AG04449 (cell line): ENCODE results near the gene MFAP1.
A peak's percentile ranks its signal among the peaks of the same experiment; 100 is the strongest.

Source experiments
- CTCF ChIA-PET: fragments of 350-600 bp; formaldehyde crosslinking; extraction: SDS; loops from one replicate; lab custom pipeline; 2021; ENCODE audit warnings: antibody characterized with exemption; lab: Yijun Ruan, JAX
- POLR2A ChIA-PET: fragments of 400-600, 350-600 bp; formaldehyde crosslinking; extraction: SDS; loops from one replicate; lab custom pipeline; 2020; ENCODE audit warnings: antibody characterized with exemption, inconsistent platforms; lab: Yijun Ruan, JAX
- DNase-seq: peaks from one replicate; pipeline ENCODE4 v3.0.0-alpha.2; 2010; ENCODE audit warnings: low read depth, low spot score
- H3K4me3 ChIP-seq: 2 replicates; pipeline ENCODE4 v1.5.1; 2011; ENCODE audit warnings: low read depth, mild to moderate bottlenecking, control low read depth, low read length
- CTCF ChIP-seq: IDR thresholded peaks from one replicate; pipeline ENCODE4 v1.5.1; 2011; ENCODE audit warnings: mild to moderate bottlenecking, moderate library complexity, low read length, control low read depth, inconsistent platforms; ENCODE audit not compliant: insufficient read depth; ENCODE audit errors: missing control alignments

The MFAP1 gene

GRCh38 chr15:43792761-43793476 is 31.6 kb downstream of the MFAP1 start:
- peak overlapping the region; percentile 100 for H3K4me3 ChIP-seq
- DNase-seq = no peak
- TF ChIP-seq CTCF = peak; percentile 18
- ChIA-PET CTCF (interaction anchor here (1.4 to 4.1 kb wide), 3 partner anchors 12 to 22 kb away, joined by 4 to 20 read pairs (median 17); partner anchors contain the start of gene ELL3), POLR2A (interaction anchor here (0.6 to 1.0 kb wide), 4 partner anchors 16 to 1690 kb away, joined by 3 to 5 read pairs (median 4); partner anchors contain the start of gene MFAP1)

- ChIA-PET POLR2A (interaction anchor here (0.6 to 1.1 kb wide), 3 partner anchors 8 to 1690 kb away, joined by 3 to 5 read pairs (median 4); partner anchors contain the start of genes HYPK and MFAP1), CTCF (interaction anchor here (1.2 to 4.1 kb wide), 4 partner anchors 11 to 21 kb away, joined by 3 to 20 read pairs (median 12); partner anchors contain the start of gene ELL3)
- no peak for TF ChIP-seq CTCF
- DNase-seq = peak; percentile 96
- peak within 1 kb of the TSS; percentile 100 for H3K4me3 ChIP-seq
Observed at GRCh38 chr15:43791993-43792760, 32.3 kb downstream of the MFAP1 start, which contains the start of gene SERF2. Gene SERF2 (plus strand): TSS chr15:43792320. CDS start chr15:43792377, 57 bp downstream.

GRCh38 chr15:43789409-43789808 is 35.1 kb downstream of the MFAP1 start:
- ChIA-PET POLR2A (interaction anchor here (1.2 to 2.3 kb wide), 2 partner anchors 11 to 13 kb away, joined by 4 to 8 read pairs; partner anchors contain the start of genes ELL3, HYPK and SERINC4), CTCF (interaction anchor here (1.3 to 4.5 kb wide), 4 partner anchors 8 to 25 kb away, joined by 3 to 34 read pairs (median 6); partner anchors contain the start of gene ELL3)
- TF ChIP-seq CTCF = no peak
- DNase-seq = no peak
- H3K4me3 ChIP-seq = no peak overlapping the region

- no peak for DNase-seq
- ChIA-PET CTCF (interaction anchor here (0.9 to 4.4 kb wide), 3 partner anchors 9 to 15 kb away, joined by 4 to 34 read pairs (median 20); no protein-coding TSS in a partner anchor), POLR2A (no interaction called here)
- TF ChIP-seq CTCF = no peak
- no peak overlapping the region for H3K4me3 ChIP-seq
Observed at GRCh38 chr15:43779016-43779415, 45.5 kb downstream of the MFAP1 start.

GRCh38 chr15:43777267-43777914 is 47.1 kb downstream of the MFAP1 start:
- H3K4me3 ChIP-seq = peak overlapping the region; percentile 73
- CTCF ChIA-PET = interaction anchor here (0.7 to 4.4 kb wide), 10 partner anchors 9 to 492 kb away, joined by 3 to 34 read pairs (median 6); partner anchors contain the start of gene SERF2
- TF ChIP-seq CTCF = peak; percentile 83
- POLR2A ChIA-PET = interaction anchor here (0.8 to 1.5 kb wide), 5 partner anchors 11 to 23 kb away, joined by 3 to 8 read pairs (median 5); partner anchors contain the start of genes HYPK and SERINC4
- no peak for DNase-seq
